HEK293 (cell line): ENCODE results near the gene ARPC1B.

ENCODE experiments used
- ATF2 ChIP-seq: fragments of 450-650 bp; formaldehyde crosslinking; IDR thresholded peaks from 2 replicates; pipeline ENCODE4 v1.5.1; 2016; ENCODE audit warnings: missing biosample characterization, missing genetic modification characterization, low read depth
- CTCF ChIP-seq: fragments of 450-650 bp; formaldehyde crosslinking; IDR thresholded peaks from 2 replicates; pipeline ENCODE4 v1.5.1; 2016; ENCODE audit warnings: missing biosample characterization, missing genetic modification characterization
- PRDM10 ChIP-seq: fragments of 450-650 bp; formaldehyde crosslinking; IDR thresholded peaks from 2 replicates; pipeline ENCODE4 v1.5.1; 2016; ENCODE audit warnings: missing biosample characterization, missing genetic modification characterization
- TCF7L2 ChIP-seq: IDR thresholded peaks from 2 replicates; pipeline ENCODE4 v1.6.1; 2011; ENCODE audit warnings: low read depth, mild to moderate bottlenecking, inconsistent platforms, low read length, moderate library complexity, borderline replicate concordance
- ZNF274 ChIP-seq, 2 experiments: fragments of 200-500 bp in 1 of 2; fragments of 450-650 bp in 1 of 2; sonication (Bioruptor generic) in 1 of 2; formaldehyde crosslinking in 1 of 2; IDR thresholded peaks; 2 replicates each; pipeline versions ENCODE4 v1.5.1 to v1.6.1; 2014 to 2016; ENCODE audit warnings: borderline replicate concordance in 1 of 2, inconsistent platforms in 1 of 2, low read length in 1 of 2, missing biosample characterization in 1 of 2, missing genetic modification characterization in 1 of 2
- ZNF280D ChIP-seq: fragments of 450-650 bp; formaldehyde crosslinking; IDR thresholded peaks from 2 replicates; pipeline ENCODE4 v1.5.1; 2016; ENCODE audit warnings: missing biosample characterization, missing genetic modification characterization
- ZNF350 ChIP-seq: fragments of 450-650 bp; formaldehyde crosslinking; IDR thresholded peaks from 2 replicates; pipeline ENCODE4 v1.5.0; 2017; ENCODE audit warnings: missing biosample characterization, mild to moderate bottlenecking, missing genetic modification characterization
- ZNF366 ChIP-seq: fragments of 450-650 bp; formaldehyde crosslinking; conservative IDR thresholded peaks from 2 replicates; pipeline ENCODE4 v1.5.1; 2016; ENCODE audit warnings: missing biosample characterization, missing genetic modification characterization

GRCh38 chr7:99331002-99331401, 43.5 kb upstream of the ARPC1B start:
- TF ChIP-seq ZNF350 (tag by site-specific recombination) = no peak
- no peak for TF ChIP-seq ZNF274 (IDR thresholded peaks at IDR 0.05; ENCODE audit: low read length)
- no peak for TF ChIP-seq ZNF274 (tag by site-specific recombination; IDR thresholded peaks at IDR 0.05; ENCODE audit: borderline replicate concordance)
- TF ChIP-seq PRDM10 (tag by site-specific recombination) = no peak
- no peak for TF ChIP-seq ZNF366 (tag by site-specific recombination)
- TF ChIP-seq ZNF280D (tag by site-specific recombination) = no peak
- no peak for TF ChIP-seq TCF7L2
- no peak for TF ChIP-seq CTCF (tag by site-specific recombination)
- TF ChIP-seq ATF2 (tag by site-specific recombination) = no peak
